ENCODE measurements around the gene MMP12.
"Not testable (repeated sequence)": the region's sequence is repeated elsewhere in the genome, so short reads cannot be mapped to it uniquely, and the experiment has no call there.

MMP12 gene

GRCh38 chr11:102874852-102875251 lies at the start of gene MMP12:
MMP12 (minus strand) TSS chr11:102874982; CDS start chr11:102874937, 45 bp downstream.
- Histone ChIP-seq H3K36me3 (ENCODE audit: insufficient read depth, low read length) (no peaks in the 10 kb centered on the region), H3K4me3 (ENCODE audit: low read depth, low read length) (no peak within 1 kb of the TSS), H2AFZ (ENCODE audit: low read length, unreplicated experiment) (no peak within 1 kb of the TSS), H3K27me3 (ENCODE audit: insufficient read depth, low read length) (no peaks in the 10 kb centered on the region), H3K27ac (ENCODE audit: low read depth, low read length) (no peak within 1 kb of the TSS), H3K4me1 (ENCODE audit: control insufficient read depth, insufficient read depth, low read length, unreplicated experiment) (no peaks in the 10 kb centered on the region), H3K79me2 (ENCODE audit: control insufficient read depth, insufficient read depth, low read length, unreplicated experiment) (no peaks in the 10 kb centered on the region)

- no peaks in the 10 kb centered on the region for H3K4me1 ChIP-seq (ENCODE audit: control insufficient read depth, insufficient read depth, low read length, unreplicated experiment)
Observed at GRCh38 chr11:102921587-102922220, 46.9 kb upstream of the MMP12 start.

GRCh38 chr11:102920118-102920684 lies 45.4 kb upstream of the MMP12 start:
- H3K79me2 ChIP-seq (ENCODE audit: control insufficient read depth, insufficient read depth, low read length, unreplicated experiment) = no peaks in the 10 kb centered on the region
- H3K27ac ChIP-seq (ENCODE audit: low read depth, low read length) = no peak overlapping the region
- no peaks in the 10 kb centered on the region for H3K36me3 ChIP-seq (ENCODE audit: insufficient read depth, low read length)
- H3K27me3 ChIP-seq (ENCODE audit: insufficient read depth, low read length) = no peaks in the 10 kb centered on the region
- H2AFZ ChIP-seq (ENCODE audit: low read length, unreplicated experiment) = no peak overlapping the region
- H3K4me3 ChIP-seq (ENCODE audit: low read depth, low read length) = no peak overlapping the region
- no peaks in the 10 kb centered on the region for H3K4me1 ChIP-seq (ENCODE audit: control insufficient read depth, insufficient read depth, low read length, unreplicated experiment)

More at GRCh38 chr11:102921587-102922220, 46.9 kb upstream of the MMP12 start:
- no peak overlapping the region for H3K27ac ChIP-seq (ENCODE audit: low read depth, low read length)
- H3K4me3 ChIP-seq (ENCODE audit: low read depth, low read length) = no peak overlapping the region
- H3K36me3 ChIP-seq (ENCODE audit: insufficient read depth, low read length) = no peaks in the 10 kb centered on the region
- H2AFZ ChIP-seq (ENCODE audit: low read length, unreplicated experiment) = no peak overlapping the region
- peaks cover 8% of the 10 kb centered on the region; the same call in 1 of the 2 replicates for H3K27me3 ChIP-seq (ENCODE audit: insufficient read depth, low read length)
- no peaks in the 10 kb centered on the region for H3K79me2 ChIP-seq (ENCODE audit: control insufficient read depth, insufficient read depth, low read length, unreplicated experiment)

- no peaks in the 10 kb centered on the region for H3K36me3 ChIP-seq (ENCODE audit: insufficient read depth, low read length)
- no peaks in the 10 kb centered on the region for H3K4me1 ChIP-seq (ENCODE audit: control insufficient read depth, insufficient read depth, low read length, unreplicated experiment)
- no peak overlapping the region for H3K27ac ChIP-seq (ENCODE audit: low read depth, low read length)
- no peak overlapping the region for H2AFZ ChIP-seq (ENCODE audit: low read length, unreplicated experiment)
- H3K4me3 ChIP-seq (ENCODE audit: low read depth, low read length) = no peak overlapping the region
- H3K27me3 ChIP-seq (ENCODE audit: insufficient read depth, low read length) = no peaks in the 10 kb centered on the region
- H3K79me2 ChIP-seq (ENCODE audit: control insufficient read depth, insufficient read depth, low read length, unreplicated experiment) = no peaks in the 10 kb centered on the region
Observed at GRCh38 chr11:102915044-102915375, 40.2 kb upstream of the MMP12 start.

GRCh38 chr11:102914238-102915043 lies 39.7 kb upstream of the MMP12 start:
- Histone ChIP-seq H3K27ac (ENCODE audit: low read depth, low read length) (no peak overlapping the region), H2AFZ (ENCODE audit: low read length, unreplicated experiment) (no peak overlapping the region), H3K27me3 (ENCODE audit: insufficient read depth, low read length) (no peaks in the 10 kb centered on the region), H3K36me3 (ENCODE audit: insufficient read depth, low read length) (no peaks in the 10 kb centered on the region), H3K4me1 (ENCODE audit: control insufficient read depth, insufficient read depth, low read length, unreplicated experiment) (no peaks in the 10 kb centered on the region), H3K4me3 (ENCODE audit: low read depth, low read length) (no peak overlapping the region), H3K79me2 (ENCODE audit: control insufficient read depth, insufficient read depth, low read length, unreplicated experiment) (no peaks in the 10 kb centered on the region)

- H2AFZ ChIP-seq (ENCODE audit: low read length, unreplicated experiment) = no peak overlapping the region
- no peaks in the 10 kb centered on the region for H3K4me1 ChIP-seq (ENCODE audit: control insufficient read depth, insufficient read depth, low read length, unreplicated experiment)
- H3K27ac ChIP-seq (ENCODE audit: low read depth, low read length) = no peak overlapping the region
- H3K4me3 ChIP-seq (ENCODE audit: low read depth, low read length) = no peak overlapping the region
- no peaks in the 10 kb centered on the region for H3K27me3 ChIP-seq (ENCODE audit: insufficient read depth, low read length)
- H3K79me2 ChIP-seq (ENCODE audit: control insufficient read depth, insufficient read depth, low read length, unreplicated experiment) = no peaks in the 10 kb centered on the region
- H3K36me3 ChIP-seq (ENCODE audit: insufficient read depth, low read length) = no peaks in the 10 kb centered on the region
Observed at GRCh38 chr11:102912482-102912830, 37.7 kb upstream of the MMP12 start.

- no peaks in the 10 kb centered on the region for H3K36me3 ChIP-seq (ENCODE audit: insufficient read depth, low read length)
- H3K79me2 ChIP-seq (ENCODE audit: control insufficient read depth, insufficient read depth, low read length, unreplicated experiment) = no peaks in the 10 kb centered on the region
- H2AFZ ChIP-seq (ENCODE audit: low read length, unreplicated experiment) = no peak overlapping the region
- H3K27me3 ChIP-seq (ENCODE audit: insufficient read depth, low read length) = no peaks in the 10 kb centered on the region
- no peak overlapping the region for H3K27ac ChIP-seq (ENCODE audit: low read depth, low read length)
- H3K4me1 ChIP-seq (ENCODE audit: control insufficient read depth, insufficient read depth, low read length, unreplicated experiment) = no peaks in the 10 kb centered on the region
- H3K4me3 ChIP-seq (ENCODE audit: low read depth, low read length) = no peak overlapping the region
Observed at GRCh38 chr11:102911758-102912481, 37.1 kb upstream of the MMP12 start.

- not testable (repeated sequence) for H3K36me3 ChIP-seq (ENCODE audit: insufficient read depth, low read length); H3K27ac ChIP-seq (ENCODE audit: low read depth, low read length)
Observed at GRCh38 chr11:102905848-102906247, 31.1 kb upstream of the MMP12 start.

GRCh38 chr11:102903895-102904294 lies 29.1 kb upstream of the MMP12 start:
- H3K4me3 ChIP-seq (ENCODE audit: low read depth, low read length); H3K36me3 ChIP-seq (ENCODE audit: insufficient read depth, low read length); H3K4me1 ChIP-seq (ENCODE audit: control insufficient read depth, insufficient read depth, low read length, unreplicated experiment); H3K27ac ChIP-seq (ENCODE audit: low read depth, low read length); H3K27me3 ChIP-seq (ENCODE audit: insufficient read depth, low read length); H2AFZ ChIP-seq (ENCODE audit: low read length, unreplicated experiment); H3K79me2 ChIP-seq (ENCODE audit: control insufficient read depth, insufficient read depth, low read length, unreplicated experiment): not testable (repeated sequence)

More at GRCh38 chr11:102905848-102906247, 31.1 kb upstream of the MMP12 start:
- H3K4me3 ChIP-seq (ENCODE audit: low read depth, low read length); H3K79me2 ChIP-seq (ENCODE audit: control insufficient read depth, insufficient read depth, low read length, unreplicated experiment); H2AFZ ChIP-seq (ENCODE audit: low read length, unreplicated experiment); H3K4me1 ChIP-seq (ENCODE audit: control insufficient read depth, insufficient read depth, low read length, unreplicated experiment); H3K27me3 ChIP-seq (ENCODE audit: insufficient read depth, low read length): not testable (repeated sequence)

GRCh38 chr11:102900346-102900745 lies 25.6 kb upstream of the MMP12 start:
- Histone ChIP-seq H2AFZ (ENCODE audit: low read length, unreplicated experiment) (no peak overlapping the region), H3K4me3 (ENCODE audit: low read depth, low read length) (no peak overlapping the region), H3K27me3 (ENCODE audit: insufficient read depth, low read length) (0 out of 2 replicates have a peak, but pooled peaks cover 4% of the 10 kb centered on the region), H3K79me2 (ENCODE audit: control insufficient read depth, insufficient read depth, low read length, unreplicated experiment) (no peaks in the 10 kb centered on the region), H3K4me1 (ENCODE audit: control insufficient read depth, insufficient read depth, low read length, unreplicated experiment) (no peaks in the 10 kb centered on the region), H3K36me3 (ENCODE audit: insufficient read depth, low read length) (no peaks in the 10 kb centered on the region), H3K27ac (ENCODE audit: low read depth, low read length) (no peak overlapping the region)

Data from ACC112 (cell line).